Renal cortical epithelial cell (primary cell): ENCODE measurements around the gene APBB2. TPM values are rescaled to one million over a fixed set of nuclear protein-coding genes. Genes with fewer than 3 reads are reported as not detected.

Source experiments
- DNase-seq: peaks from one replicate; pipeline ENCODE4 v3.0.0-alpha.2; 2011; ENCODE audit warnings: low read depth
- total RNA-seq: library from RNA; depleted of rRNA; stranded (reverse); fragments of >200 nt; gene quantifications from 2 replicates; pipeline ENCODE4 v1.2.3, GENCODE V29; 2014

The APBB2 gene
- total RNA-seq, 1 donor from 2014 or later = 144 TPM

- no peak for DNase-seq
Observed at GRCh38 chr4:41103657-41104056, 110.7 kb downstream of the APBB2 start.

DNA sequence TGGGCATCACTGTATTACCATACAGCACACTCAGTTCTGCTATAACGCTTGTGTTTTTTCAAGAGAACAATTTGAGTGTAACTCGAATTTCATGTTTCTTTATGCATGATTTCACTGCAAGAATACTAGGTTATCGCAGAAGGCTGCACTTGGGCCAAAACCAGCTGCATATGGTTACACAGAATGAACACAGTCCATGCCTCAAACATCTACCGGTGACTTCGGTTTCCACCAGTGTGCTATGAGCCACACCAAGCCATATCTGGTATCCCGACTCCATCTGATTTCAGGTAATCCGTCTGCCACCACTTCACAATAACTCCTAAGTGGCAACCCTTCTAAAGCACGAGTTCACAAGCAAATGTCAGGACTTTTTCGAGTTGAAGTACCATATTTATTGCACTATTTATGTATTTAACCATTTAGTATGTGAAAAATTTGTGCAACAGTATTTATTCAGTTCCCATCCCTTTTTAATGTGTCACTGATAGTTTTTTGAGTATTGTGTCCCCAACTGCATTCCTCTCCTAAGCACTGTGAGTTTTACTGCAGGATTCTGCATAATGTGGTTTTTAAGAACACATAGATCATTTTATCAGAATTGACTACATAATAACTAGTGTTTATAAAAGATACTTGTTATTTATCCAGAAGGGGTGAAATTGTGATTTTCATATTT is 111.8 kb downstream of the APBB2 start:
- DNase-seq = no peak

DNA sequence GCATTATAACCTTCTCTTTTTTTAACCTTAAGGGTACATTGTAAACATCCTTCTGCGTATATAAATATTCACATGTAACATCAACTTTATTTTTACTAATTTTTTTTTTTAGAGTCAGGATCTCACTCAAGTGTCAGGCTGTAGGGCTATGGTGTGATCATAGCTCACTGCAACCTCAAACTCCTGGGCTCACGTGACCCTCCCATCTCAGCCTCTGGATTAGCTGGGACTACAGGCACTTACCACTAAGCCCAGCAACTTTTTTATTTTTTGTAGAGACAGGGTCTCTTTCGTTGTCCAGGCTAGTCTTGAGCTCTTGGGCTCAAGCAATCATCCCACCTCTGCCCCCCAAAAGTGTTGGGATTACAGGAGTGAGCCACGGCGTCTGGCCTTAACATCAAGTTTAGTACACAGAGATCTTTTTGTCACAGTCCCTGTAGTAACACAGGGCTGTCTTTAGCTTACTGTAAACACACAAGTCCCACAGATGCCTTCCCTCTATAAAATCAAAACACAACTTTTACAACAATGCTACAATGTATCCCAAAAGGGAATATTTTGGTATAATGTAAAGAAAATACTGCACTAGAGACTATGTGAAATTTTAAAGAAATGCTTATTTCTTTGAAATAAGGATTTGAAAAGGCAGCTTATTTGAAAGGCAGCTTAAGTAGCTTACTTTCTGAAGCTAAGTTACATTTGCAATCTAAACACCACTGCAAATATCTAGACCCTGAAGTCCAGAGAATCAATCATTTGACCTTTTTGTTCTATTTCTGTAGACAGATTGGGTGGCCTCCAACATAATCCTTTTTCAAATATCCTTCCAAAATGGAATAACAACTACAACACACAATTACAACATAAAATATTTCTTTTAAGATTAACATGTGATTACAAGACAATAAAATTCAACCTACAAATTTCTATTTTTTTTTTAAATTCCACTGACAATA is 116.0 kb downstream of the APBB2 start:
- no peak for DNase-seq

DNA sequence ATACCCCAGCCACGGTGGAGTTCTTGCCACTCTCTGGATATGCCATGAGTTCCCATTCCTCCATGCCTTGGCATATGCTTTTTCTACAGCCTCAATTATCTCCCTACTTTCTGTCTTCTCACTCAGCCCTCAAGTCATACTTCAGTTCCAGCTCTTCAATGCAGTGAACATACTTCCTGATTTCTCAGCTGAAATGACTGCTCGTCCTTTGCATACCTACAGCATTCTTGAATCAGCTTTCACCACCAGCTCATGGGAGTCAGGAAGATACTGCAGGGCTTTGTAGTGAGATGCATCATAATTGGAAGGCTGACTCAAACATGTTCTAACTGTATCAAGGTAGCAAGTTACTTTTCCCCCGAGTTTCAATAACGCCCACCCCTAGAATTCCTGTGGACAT is 118.4 kb downstream of the APBB2 start:
- peak; percentile 52 for DNase-seq

- no peak for DNase-seq
Observed at GRCh38 chr4:41095192-41095872, 119.0 kb downstream of the APBB2 start.

DNA sequence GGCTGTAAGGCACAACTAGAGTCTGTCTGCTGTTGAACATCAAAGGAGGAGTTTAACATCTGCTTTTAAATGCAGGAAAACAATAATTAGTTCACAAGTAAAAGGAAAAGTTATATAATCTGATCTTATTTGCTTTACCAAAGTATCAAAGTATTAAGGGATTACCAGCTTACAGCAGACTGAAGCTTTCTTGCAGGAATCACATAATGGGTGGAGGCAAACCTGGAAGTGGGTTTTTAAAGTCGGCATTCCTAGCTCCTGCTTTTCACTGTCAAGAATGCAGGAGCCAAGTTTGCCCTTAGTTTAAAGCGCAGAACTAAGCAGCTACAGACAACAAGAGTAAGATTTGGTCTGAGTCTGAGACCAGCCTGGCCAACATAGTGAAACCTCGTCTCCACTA is 122.2 kb downstream of the APBB2 start:
- DNase-seq = no peak

- DNase-seq = no peak
Observed at GRCh38 chr4:41081847-41082246, 132.5 kb downstream of the APBB2 start.

DNA sequence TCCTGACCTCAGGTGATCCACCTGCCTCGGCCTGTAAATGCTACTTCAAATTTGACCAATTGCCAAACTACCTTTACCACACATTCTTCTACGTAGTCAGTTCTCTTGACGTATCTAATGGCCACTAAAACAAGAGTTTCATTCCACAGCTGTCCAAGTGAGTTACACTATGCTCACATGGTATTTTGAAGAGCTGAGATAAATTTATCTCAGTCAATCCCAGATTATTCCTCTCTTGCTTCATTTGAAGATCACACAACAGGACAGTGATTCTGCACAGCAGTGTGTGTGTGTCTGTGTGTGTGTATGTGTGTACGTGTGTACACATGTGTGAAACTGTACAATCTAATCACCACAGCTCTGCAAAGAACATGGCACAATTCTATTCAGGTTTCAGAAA is 133.4 kb downstream of the APBB2 start:
- DNase-seq = no peak

DNA sequence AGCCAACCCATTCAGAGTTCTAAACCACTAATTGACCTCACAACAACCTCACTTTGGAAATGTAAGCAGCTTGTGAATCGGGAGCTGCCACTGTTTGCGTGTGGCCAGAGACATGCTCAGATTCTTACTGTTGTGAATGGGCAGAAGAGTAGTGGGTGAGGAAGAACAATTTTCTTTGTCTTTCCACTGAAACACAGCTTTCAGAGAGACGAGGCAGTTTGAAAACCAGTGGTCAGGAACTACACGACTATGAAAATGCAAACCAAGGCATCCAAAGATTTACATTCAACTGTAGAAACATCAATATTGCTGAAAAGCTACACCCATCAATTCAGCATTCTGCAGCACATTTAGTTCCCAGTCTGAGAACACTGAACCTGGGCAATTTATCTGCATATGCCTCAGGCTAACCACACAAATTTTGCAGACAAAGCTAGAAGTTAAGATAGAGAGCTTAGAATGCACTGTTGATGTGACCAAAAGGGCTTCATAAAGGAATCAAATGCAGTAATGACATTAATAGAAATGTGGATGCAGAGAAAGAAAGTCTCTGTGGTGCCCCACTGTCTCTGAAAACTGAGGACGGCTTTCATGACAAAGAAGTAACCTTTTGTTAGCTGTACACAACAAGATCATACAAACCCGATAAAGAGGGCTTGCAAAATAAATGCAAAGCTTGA is 134.3 kb downstream of the APBB2 start:
- DNase-seq = no peak

GRCh38 chr4:41077628-41078027 is 136.7 kb downstream of the APBB2 start:
- no peak for DNase-seq

GRCh38 chr4:41076481-41076880 is 137.9 kb downstream of the APBB2 start:
- DNase-seq = no peak

- no peak for DNase-seq
Observed at GRCh38 chr4:41074215-41074614, 140.1 kb downstream of the APBB2 start.

- DNase-seq = no peak
Observed at GRCh38 chr4:41072021-41072777, 142.1 kb downstream of the APBB2 start.

DNA sequence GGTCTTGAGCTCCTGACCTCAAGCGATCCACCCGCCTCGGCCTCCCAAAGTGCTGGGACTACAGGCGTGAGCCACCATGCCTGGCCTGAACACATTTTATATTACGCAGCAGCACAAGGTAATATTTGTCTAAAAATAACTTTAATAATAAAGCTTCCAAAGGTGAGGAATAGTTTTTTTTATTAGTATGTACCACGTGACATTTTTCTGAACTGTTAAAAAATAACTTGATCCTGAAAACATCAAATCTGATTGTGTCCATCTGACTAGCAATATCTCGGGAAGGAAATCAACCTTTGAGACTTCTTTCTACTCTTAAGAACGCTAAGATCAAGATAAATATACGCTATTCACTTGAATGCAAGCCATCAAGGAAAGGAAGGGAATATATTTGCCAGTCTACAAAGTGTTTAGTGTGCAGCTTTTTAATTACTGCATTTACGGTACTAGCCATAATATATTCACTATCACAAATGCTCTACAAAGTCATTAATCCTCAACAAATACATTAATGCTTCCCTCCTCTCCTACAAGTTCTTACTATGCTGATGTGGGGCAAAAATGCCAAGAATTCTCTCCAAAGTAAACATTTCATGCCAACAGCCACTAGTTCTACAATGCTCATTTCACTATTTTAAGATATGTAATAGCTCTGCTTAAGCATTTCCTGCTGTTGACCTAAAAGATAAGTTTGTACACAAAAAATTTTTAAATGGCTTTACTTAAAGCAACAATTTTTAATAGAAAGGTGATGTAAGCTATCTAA is 143.6 kb downstream of the APBB2 start:
- peak; percentile 68 for DNase-seq

DNA sequence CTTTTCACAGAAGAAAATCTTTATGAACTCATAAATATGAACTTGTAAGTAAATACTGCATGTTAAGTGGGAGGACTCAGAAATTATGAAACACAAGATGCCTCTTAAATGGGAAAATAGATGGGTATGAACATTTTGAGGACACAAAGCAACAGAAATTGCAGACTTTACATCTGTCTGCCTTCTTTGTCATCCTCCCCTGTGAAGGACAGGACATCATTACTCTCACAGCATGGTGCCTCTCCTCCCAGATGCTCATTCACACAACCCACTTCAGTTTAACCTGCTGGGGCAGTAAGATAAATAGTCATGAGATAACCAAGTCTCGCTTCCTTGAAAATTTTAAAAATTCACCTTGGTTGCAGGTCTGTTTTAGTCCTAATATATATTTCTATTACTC is 144.5 kb downstream of the APBB2 start:
- no peak for DNase-seq

GRCh38 chr4:41069257-41069656 is 145.1 kb downstream of the APBB2 start:
- no peak for DNase-seq

DNA sequence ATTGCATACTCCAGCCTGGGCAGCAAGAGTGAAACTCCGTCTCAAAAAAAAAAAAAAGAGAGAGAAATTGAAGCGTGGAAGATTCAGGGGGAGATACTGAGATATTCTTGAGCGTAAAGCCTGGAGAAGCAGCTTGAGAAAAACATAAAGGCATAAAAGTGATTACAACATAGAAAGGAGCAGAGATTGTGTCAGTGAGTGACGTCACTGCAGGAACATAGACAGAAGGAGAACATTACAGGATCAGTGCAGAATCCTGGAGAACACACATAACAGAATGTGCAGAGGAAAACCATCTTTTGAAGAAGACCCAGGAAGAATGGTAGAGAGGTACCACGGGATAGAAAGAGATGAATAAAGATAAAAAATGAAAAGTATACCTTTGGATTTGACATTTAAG is 147.0 kb downstream of the APBB2 start:
- no peak for DNase-seq

GRCh38 chr4:41066049-41066448 is 148.3 kb downstream of the APBB2 start:
- no peak for DNase-seq

- no peak for DNase-seq
Observed at GRCh38 chr4:41065434-41066006, 148.8 kb downstream of the APBB2 start.

GRCh38 chr4:41064953-41065352 is 149.4 kb downstream of the APBB2 start:
- no peak for DNase-seq
